CD4-positive, alpha-beta T cell treated with Interleukin-10 for 1 hour (primary cell): ENCODE measurements around the gene SYT15.

ENCODE experiments used
- DNase-seq: peaks from one replicate; pipeline ENCODE4 v3.0.0-alpha.2; 2020

Gene SYT15

GRCh38 chr10:46545861-46546590, 32.9 kb upstream of the SYT15 start:
- DNase-seq: no peak

DNA sequence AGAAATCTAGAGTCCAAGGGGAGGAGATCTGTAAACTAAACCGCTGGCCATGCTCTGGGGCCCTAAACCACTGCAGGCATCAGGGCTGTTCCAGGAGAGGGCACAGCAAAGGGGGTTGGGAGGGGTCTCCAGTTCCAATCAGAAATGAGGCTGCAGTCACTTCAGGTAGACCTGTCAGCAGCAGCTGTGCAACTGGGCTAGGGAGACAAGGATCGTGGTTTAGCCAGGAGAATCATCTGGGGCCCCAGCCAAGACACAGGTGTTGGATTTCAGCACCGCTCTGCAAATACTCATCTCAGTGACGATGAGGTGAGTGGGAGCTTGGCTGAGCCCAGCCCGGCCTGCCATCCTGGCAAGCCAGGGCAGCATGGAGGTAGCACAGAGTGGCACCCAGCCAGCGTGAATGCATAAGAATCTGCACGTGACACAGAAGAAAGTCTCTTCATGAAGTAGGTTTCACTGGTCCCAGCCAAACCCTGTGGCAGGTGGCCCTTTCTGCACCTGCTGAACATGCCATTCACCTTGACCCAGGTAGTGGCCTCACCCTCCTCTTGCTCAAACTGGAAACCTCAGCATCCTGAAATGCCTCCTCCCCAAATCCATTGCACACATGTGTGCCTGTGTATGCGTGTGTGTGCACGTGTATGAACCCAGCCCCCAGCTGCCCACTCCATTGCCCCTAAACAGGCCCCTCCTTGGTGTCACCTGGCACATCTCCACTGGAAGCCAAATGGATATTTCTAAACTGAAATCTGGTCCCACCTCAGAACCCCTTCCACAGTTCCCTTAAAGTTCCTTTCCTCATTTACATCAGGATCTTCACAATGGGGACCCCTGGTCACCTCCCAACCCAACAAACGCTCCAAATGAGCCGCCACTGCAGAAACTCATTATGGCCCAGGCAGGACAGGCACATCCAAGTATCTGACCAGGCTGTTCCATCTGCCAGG, 32.1 kb upstream of the SYT15 start:
- DNase-seq: no peak

DNA sequence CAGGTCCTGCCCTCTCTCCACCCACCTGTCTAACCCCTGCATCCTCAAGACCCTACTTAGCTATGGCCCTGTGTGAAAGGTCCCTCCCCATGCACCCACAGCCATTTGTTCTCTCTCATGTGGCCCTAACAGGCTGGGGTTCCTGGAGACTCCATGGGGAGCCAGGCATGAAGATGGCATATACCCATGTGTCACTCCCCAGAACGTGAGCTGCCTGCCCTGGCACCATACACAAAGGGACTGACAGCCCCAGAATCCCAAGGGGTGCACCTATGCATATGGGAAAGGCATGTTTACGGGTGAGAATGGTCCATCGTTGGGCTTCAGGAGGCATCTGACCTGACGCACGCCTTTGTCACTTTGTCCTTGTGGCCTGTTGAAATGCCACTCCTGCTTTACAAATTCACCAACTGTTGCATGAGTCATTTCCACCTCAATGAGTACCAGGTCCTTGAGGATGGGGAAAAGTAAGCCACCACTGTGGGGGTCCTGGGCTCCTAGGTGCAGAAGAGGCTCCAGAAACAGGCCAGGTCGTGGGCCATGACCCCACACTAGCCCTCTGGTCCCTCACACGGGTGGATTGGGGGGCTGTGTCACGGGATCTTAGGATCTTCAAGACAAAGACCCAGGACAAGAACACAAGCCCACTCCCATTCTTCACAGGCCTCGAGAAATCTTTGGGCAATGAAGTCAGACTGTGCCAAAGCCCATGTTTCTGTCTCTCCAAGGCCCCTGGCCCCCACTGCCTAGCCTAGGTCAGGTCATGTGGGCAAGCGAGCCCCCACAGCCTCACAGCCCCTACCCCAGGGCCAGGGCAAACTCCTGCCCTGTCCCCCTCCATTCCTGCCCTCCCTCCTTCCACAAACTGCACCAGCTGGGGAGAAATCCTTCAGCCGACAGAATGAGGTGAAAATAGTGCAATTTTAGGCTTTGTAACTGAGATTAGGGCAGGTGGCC, 31.1 kb upstream of the SYT15 start:
- DNase-seq: no peak

GRCh38 chr10:46548498-46549090, 30.3 kb upstream of the SYT15 start:
- DNase-seq: no peak

- no peak for DNase-seq
Measured at GRCh38 chr10:46549171-46550075, 29.5 kb upstream of the SYT15 start.

DNA sequence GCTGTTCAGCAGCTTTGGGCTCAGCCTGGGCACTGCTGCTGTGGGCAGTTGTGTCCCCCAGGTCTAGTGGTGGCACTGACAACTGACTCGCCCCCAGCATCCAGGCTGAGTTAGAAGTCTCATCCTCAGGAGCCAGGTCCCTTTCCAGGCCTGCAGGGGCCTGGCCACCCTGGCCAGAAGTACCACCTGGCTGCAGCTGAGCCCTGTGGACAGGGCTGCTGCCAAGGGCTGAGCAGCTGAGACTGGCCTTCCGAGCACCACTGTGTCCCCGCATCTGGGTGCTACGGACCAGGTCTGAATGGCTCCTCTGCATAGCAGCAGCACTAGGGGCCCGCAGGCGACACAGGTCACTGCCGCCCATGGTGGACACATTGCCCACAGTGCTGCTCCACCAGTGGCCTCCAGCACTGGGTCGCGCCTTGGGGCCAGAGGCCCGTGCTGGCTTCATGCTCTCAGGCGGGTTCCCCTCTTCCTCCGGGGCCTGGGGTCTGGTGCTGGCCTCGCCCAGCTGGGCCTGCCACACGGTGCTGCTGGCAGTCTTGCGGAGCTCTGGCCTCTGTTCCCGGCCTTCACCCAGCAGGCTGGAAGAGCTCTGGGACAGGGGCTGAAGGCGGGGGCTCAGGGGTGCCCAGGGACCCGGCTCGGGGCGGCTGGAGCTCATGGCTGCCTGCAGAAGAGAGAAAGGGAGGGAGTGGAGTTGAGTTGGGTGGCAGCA, 28.7 kb upstream of the SYT15 start:
- no peak for DNase-seq

DNA sequence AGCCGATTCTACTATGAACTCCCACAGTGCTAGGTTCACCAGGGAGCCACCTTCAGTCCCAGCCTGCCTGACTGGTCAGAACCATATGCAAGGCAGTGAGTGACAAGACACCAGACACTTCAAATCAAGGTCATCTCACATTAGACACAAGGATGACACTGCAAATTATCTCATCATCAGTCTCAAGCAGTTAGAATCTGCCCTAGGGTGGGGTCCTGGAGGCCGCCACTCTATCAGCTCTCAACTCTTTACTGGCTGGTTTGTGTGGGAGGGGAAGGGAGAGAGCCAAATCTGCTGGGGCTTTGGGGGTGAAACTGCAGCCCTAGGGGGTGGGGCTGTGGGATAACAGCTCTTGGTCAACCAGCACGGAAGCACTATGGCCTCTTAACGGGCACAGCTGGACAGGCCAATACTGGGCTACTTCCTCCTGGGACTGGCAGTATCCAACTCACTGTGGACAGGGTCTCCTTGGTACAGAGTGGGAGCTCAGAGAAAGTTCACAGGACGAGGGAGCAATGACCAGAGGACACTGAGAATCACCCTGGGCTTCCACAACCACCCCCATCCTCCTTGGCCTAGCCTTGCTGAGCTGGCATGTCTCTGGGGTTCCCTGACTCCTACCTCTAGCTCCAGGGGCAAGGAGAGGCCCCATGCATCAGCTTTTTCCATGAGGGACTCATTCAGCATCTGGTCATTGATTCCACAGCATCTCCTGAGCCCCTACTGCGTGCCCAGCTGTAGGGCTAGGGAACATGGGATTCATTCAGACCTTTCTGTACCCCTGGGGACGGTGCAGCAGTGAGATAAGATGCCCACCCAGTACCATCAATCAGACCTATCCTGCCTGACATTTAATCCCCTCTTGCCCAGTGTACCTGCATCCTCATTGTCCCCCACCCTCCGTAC, 27.9 kb upstream of the SYT15 start:
- DNase-seq: no peak

- no peak for DNase-seq
Measured at GRCh38 chr10:46551701-46552525, 27.0 kb upstream of the SYT15 start.

- DNase-seq: no peak
Measured at GRCh38 chr10:46552526-46553237, 26.2 kb upstream of the SYT15 start.

GRCh38 chr10:46553238-46554049, 25.5 kb upstream of the SYT15 start:
- DNase-seq: no peak

GRCh38 chr10:46554166-46554781, 24.7 kb upstream of the SYT15 start:
- DNase-seq: no peak

- DNase-seq: no peak
Measured at GRCh38 chr10:46555366-46555712, 23.6 kb upstream of the SYT15 start.

DNA sequence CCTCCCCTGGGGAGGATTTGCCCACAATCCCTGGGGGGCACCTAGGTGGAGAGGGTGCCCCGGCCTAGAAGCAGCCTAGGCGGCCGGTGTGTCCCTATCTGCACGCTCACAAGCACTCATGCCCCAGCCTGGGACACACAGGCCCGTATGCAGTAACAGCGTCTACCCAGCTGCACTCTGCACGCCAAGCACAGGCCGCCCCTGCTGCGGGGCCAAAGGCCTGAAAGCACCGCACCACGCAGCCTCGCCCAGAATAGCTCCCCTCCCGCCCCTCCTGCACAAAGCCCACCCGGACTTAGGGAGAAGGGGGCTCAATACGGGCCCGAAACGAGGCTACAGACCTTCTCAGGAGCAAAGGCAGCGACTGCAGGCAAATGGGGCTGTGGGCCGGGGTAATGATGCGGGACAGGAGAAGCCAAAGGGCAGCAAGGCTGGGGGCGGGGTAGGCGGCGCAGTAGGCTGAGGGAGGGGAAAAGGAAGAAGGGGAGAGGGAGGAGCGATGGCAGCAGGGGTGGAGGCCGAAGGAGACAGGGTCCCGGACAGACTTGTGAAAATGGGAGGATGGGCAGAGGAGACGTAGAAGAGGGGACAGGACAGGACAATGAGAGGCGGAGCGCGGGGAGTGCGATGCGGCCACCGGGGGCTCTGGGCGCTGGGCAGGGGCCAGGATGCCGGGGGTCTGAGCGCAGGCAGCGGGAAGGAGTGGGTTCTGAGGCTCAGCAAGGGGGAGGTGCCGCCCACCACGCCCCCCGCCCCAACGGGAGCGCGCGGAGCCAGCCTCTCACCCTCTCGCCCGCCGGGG, 23.0 kb upstream of the SYT15 start:
- no peak for DNase-seq

DNA sequence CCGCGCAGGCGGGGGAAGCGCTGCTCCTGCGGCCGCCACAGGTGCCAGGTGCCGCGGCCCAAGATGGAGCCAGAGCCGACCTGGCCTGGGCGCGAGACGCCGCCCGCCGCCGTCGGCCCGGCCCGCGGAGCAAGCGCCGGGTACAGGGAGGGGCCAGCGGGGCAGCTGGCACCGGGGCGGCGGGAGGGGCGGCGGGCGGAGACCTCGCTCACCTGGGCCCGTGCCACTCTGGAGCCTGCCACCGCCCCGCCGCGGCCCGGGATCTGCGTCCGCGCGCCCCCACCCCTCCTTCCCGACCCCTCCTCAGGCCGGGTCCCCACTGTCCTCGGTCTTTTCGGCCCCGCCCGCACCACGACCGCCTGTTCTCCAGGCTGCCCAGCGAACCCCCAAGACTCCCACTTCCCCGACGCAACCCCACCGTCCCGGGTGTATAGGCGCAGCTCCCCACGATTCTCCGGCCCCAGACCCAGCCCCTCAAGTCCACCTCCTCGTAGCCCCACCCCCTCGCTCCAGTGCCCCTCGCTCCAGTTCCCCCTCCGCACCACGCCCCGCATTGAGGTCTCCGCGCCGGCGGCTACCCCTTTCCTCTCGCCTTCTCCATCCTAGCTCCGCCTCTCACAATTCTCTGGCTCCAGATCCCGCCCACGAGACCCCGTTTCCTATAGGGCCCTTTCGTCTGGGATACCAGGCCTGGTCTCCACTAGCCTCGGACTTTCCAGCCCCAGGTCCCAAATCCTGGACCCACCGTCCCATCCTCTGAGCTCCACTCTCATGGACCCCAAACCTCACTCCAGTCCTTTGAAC, 22.2 kb upstream of the SYT15 start, which contains the start of gene GPRIN2:
Gene GPRIN2, minus strand, starts transcription at position 144 of the 804 bp plus-strand sequence. CDS start 5,922 bp downstream, outside the sequence.
- DNase-seq: peak; percentile 0
